ENCODE data around the gene LTC4S. TPM values are rescaled to one million over a fixed set of nuclear protein-coding genes. Genes with fewer than 3 reads are reported as not detected.

LTC4S gene
- total RNA-seq, 2 experiments from 2014 or later, result 0.44 to 4.5 TPM

DNA sequence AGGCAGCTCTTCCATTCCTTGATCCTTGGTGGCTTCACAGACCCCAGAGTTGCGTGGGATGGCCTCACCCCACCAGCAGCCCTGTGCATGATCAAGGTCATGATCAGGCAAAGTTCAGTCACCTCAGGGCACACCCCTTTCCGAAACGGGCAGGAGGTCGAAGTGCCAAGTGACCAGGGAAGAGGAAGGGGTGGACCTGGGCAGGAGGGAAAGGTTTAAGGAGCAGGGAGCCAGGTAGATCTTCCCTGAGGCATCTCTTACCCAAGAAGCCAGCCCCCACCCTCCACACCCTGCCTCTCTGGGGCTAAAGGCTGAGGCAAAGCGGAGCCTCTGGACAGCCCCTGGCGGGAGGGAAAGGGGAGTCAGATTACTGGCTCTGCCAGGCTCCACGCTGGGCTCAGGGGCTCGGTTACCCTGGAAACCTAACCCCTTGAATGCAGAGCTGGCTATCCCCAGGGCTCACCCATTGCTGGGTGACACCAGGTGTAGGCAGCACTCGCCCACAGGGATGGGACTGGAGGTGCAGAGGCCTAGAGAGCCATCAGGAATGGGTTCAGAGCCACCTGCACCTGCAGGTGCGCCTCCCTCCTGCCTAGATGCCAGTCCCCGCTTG is 9.3 kb downstream of the LTC4S start:
- Histone ChIP-seq H3K9me3 (ENCODE audit: low read length) (no peaks in the 10 kb centered on the region), H3K4me2 (ENCODE audit: low read length) (no peak overlapping the region), H3K36me3 (ENCODE audit: insufficient read depth, low read length) (peaks cover 23% of the 10 kb centered on the region; the same call in 1 of the 2 replicates), H3K4me1 (ENCODE audit: insufficient read depth, low read length, poor library complexity, severe bottlenecking) (peaks cover 20% of the 10 kb centered on the region), H3K9me2 (ENCODE audit: insufficient read depth, low read length) (no peaks in the 10 kb centered on the region), H2AFZ (ENCODE audit: low read length) (no peak overlapping the region), H3K27ac (ENCODE audit: low read depth, low read length, poor library complexity, severe bottlenecking) (no peak overlapping the region), H3K79me2 (ENCODE audit: insufficient read depth, low read depth, low read length) (no peaks in the 10 kb centered on the region), H3K4me3 (ENCODE audit: low read depth, low read length, poor library complexity, severe bottlenecking) (no peak overlapping the region), H4K20me1 (ENCODE audit: insufficient read depth, low read length) (no peaks in the 10 kb centered on the region)
- DNase-seq (ENCODE audit: low spot score), result no peak
- ChIA-PET CTCF (ENCODE audit: unreplicated experiment) (interaction anchor here (0.6 kb wide), 1 partner anchor 105 kb away, joined by 4 read pairs; no protein-coding TSS in a partner anchor), POLR2A (no interaction called here)
- TF ChIP-seq EZH2phosphoT487 (IDR thresholded peaks at IDR 0.05; ENCODE audit: borderline replicate concordance, low read depth, low read length), result no peak
- TF ChIP-seq, protein P1, sequence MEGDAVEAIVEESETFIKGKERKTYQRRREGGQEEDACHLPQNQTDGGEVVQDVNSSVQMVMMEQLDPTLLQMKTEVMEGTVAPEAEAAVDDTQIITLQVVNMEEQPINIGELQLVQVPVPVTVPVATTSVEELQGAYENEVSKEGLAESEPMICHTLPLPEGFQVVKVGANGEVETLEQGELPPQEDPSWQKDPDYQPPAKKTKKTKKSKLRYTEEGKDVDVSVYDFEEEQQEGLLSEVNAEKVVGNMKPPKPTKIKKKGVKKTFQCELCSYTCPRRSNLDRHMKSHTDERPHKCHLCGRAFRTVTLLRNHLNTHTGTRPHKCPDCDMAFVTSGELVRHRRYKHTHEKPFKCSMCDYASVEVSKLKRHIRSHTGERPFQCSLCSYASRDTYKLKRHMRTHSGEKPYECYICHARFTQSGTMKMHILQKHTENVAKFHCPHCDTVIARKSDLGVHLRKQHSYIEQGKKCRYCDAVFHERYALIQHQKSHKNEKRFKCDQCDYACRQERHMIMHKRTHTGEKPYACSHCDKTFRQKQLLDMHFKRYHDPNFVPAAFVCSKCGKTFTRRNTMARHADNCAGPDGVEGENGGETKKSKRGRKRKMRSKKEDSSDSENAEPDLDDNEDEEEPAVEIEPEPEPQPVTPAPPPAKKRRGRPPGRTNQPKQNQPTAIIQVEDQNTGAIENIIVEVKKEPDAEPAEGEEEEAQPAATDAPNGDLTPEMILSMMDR (conservative IDR thresholded peaks at IDR 0.05; ENCODE audit: low read length), result no peak
- intact Hi-C loops (cut with micrococcal nuclease; ENCODE audit: unreplicated experiment), result loop anchor here (10.0 kb wide), 1 partner anchor 1688 kb away; the partner anchor contains the start of gene N4BP3
- BruUV-seq (replicated peaks), result no TSS peak

DNA sequence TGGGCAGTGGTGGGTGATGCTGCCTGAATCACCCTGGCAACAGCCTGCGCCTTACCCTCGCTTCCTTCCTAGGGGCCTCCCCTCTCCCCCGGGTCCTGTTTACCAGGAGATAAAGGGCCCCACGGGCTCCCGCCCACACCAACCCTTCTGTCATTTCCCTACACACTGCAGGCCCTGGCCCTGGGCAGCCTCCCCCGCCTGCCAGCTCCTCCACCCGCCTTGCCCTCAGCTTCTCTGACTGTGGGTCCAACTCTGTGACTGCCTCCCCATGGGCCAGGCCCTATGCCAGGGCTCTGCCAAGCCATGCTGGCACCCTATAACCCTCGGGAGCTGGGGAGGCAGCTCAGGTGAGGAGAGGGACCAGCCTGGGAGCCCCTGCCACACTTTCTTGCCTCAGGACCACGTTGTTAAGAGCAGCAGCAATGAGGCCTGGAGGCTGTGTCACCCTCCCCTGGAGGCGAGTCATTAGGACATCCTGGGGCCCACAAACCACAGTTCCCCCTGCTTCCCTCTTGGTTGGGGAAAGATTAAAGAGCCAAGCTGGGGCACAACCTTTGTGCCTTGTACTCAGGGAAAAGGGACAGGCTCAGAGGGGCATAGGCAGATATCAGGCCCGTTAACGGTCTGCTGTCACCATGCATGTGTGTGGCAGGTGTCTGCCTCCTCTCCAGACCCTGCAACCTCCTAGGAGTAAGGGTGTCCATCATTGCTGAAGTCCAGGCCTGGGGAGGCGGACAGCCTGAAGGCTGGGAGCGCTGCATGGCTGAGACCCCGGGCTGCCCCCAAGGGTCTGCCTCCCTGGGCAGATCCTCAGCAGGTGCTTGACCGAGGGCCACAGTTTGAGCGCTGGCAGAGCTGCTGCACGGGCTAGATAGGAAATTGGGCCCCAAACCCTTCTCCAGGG is 10.1 kb downstream of the LTC4S start:
- intact Hi-C loops (cut with micrococcal nuclease; ENCODE audit: unreplicated experiment), result loop anchor here (10.0 kb wide), 1 partner anchor 1689 kb away; the partner anchor contains the start of gene N4BP3
- Histone ChIP-seq H3K4me2 (ENCODE audit: low read length) (peak overlapping the region; percentile 83), H3K36me3 (ENCODE audit: insufficient read depth, low read length) (peaks cover 15% of the 10 kb centered on the region; the same call in 1 of the 2 replicates), H2AFZ (ENCODE audit: low read length) (no peak overlapping the region), H3K9me3 (ENCODE audit: low read length) (no peaks in the 10 kb centered on the region), H4K20me1 (ENCODE audit: insufficient read depth, low read length) (no peaks in the 10 kb centered on the region), H3K79me2 (ENCODE audit: insufficient read depth, low read depth, low read length) (no peaks in the 10 kb centered on the region), H3K4me3 (ENCODE audit: low read depth, low read length, poor library complexity, severe bottlenecking) (no peak overlapping the region), H3K4me1 (ENCODE audit: insufficient read depth, low read length, poor library complexity, severe bottlenecking) (peaks cover 20% of the 10 kb centered on the region), H3K27ac (ENCODE audit: low read depth, low read length, poor library complexity, severe bottlenecking) (no peak overlapping the region), H3K9me2 (ENCODE audit: insufficient read depth, low read length) (no peaks in the 10 kb centered on the region)
- CTCF ChIA-PET (ENCODE audit: unreplicated experiment), result no interaction called here
- TF ChIP-seq EZH2phosphoT487 (IDR thresholded peaks at IDR 0.05; ENCODE audit: borderline replicate concordance, low read depth, low read length), result no peak
- TF ChIP-seq, protein P1 (conservative IDR thresholded peaks at IDR 0.05; ENCODE audit: low read length), result no peak
- no TSS peak for BruUV-seq (replicated peaks)
- POLR2A ChIA-PET, result no interaction called here
- no peak for DNase-seq (ENCODE audit: low spot score)
